KG1 (cell line): ENCODE results near the gene IL36G.

Experiments
- DNase-seq: peaks from one replicate; lab custom pipeline; 2025; lab: John Stamatoyannopoulos, UW

IL36G gene

DNA sequence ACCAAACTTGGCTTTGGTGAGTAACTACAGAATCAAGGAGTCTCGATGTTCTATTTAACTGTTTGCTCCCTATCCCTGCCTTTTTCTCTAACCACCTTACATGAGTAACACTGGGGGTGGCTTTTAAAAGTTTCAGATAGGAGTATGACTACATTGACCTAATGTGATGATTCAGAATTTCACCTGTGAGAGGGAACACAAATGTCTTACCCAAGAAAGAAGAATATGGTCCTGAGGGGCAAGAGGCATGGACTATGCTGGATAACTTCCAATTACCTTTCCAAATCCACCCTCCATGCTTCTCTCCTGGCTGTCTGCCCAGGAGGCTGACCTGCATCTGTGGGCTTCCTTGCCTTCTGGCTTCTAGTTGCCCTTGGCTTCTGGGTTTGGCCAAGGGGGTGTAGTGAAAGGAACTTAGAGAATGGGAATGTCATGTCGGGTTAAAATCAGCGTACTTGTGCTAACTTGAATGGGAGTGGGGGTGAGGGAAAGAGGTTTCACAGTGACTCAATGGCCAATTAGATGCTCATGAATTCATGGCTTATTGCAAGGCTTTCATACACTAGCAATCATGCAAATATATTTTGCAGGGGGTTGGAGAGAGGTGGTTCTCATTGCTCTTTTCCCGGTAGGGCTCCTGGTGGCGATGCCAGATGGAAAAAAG, 5.3 kb upstream of the IL36G start:
- DNase-seq, result no peak

GRCh38 chr2:112973156-112973555, 4.7 kb upstream of the IL36G start:
- DNase-seq, result no peak

DNA sequence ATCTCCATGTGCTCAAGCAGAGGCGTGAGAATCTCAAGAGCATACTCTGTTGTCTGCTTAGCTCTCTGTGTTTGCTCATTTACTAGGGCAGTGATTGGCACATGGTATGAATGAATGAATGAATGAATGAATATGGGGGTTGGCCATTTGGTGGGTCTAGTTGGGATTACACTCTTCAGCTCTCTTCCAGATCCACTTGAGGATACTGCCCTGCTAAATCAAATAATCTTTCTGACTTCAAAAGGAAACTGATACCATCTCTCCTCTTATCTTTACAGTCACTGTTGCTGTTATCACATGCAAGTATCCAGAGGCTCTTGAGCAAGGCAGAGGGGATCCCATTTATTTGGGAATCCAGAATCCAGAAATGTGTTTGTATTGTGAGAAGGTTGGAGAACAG, 1.9 kb downstream of the IL36G start:
- no peak for DNase-seq

GRCh38 chr2:112980537-112980936, 2.7 kb downstream of the IL36G start:
- DNase-seq, result no peak

- no peak for DNase-seq
These were observed 7.3 kb downstream of the IL36G start for GRCh38 chr2:112985090-112985489.

- no peak for DNase-seq
These were observed 11.8 kb downstream of the IL36G start for GRCh38 chr2:112989611-112990010.

- no peak for DNase-seq
These were observed 16.0 kb downstream of the IL36G start for GRCh38 chr2:112993831-112994230.

GRCh38 chr2:112994648-112995047, 16.8 kb downstream of the IL36G start:
- DNase-seq, result no peak

GRCh38 chr2:112995346-112995920, 17.6 kb downstream of the IL36G start:
- DNase-seq, result no peak

- DNase-seq, result no peak
These were observed 18.8 kb downstream of the IL36G start for GRCh38 chr2:112996635-112997034.

DNA sequence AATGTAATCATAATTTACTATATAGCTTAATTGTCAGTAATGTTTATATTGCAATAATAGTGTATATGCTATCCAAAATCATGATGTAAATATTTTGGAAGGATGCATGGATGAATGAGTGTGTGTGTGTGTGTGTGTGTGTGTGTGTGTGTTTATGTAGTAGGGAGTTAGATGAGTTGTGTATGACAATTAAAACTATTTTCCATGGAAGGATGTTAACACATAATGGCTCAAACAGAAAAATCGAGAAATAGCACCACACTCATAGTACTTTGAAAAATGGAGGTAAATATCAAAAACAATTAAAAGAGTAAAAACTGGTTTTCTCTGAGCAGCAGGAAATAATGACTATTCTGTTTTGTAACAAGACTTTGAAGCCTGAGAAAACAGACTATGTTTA, 19.3 kb downstream of the IL36G start:
- DNase-seq, result no peak

DNA sequence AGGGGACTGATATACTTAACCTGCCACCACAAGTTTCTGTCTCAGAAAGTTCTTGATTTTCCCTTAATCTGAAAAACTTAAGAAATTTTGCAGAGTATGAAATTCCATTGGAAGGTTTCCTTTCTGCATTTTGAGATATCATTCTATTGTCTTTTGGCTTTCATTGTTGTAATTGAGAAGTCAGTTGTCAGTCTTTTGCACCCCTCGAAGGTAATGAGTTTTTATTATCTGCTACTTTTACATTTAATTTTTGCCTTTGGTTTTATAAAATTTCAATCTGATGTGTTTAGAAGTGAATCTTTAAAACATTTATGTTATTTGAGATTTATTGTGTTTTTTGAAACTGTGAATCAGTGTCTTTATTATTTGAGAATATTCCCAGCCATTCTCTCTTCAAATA, 22.6 kb downstream of the IL36G start:
- no peak for DNase-seq

- DNase-seq, result no peak
These were observed 24.9 kb downstream of the IL36G start for GRCh38 chr2:113002677-113003076.

GRCh38 chr2:113005030-113005509, 27.3 kb downstream of the IL36G start, which contains the start of gene IL36A:
IL36A (plus strand) TSS chr2:113005459; CDS start chr2:113005872, 413 bp downstream.
- DNase-seq, result no peak

GRCh38 chr2:113007250-113007649, 29.4 kb downstream of the IL36G start:
- no peak for DNase-seq

- DNase-seq, result no peak
These were observed 31.8 kb downstream of the IL36G start for GRCh38 chr2:113009622-113010021.

DNA sequence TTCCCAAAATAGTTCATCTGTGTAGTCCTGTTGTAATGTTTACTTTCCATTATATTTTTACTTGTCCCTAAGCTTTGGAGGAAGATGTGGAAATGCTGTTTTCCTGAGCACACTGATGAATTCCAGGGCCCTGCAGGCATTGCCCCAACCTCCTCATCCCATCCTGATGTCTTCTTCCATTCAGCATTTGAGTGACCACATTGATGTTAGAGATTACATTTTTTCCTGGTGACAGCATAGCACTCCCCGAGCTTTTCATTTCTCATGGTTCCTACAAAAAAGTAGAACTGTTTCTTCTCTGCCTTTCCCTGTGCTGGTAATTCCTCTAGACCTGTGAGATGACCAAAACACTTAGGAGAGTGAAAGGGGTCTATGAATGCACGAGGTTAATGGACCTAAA, 32.3 kb downstream of the IL36G start:
- no peak for DNase-seq

DNA sequence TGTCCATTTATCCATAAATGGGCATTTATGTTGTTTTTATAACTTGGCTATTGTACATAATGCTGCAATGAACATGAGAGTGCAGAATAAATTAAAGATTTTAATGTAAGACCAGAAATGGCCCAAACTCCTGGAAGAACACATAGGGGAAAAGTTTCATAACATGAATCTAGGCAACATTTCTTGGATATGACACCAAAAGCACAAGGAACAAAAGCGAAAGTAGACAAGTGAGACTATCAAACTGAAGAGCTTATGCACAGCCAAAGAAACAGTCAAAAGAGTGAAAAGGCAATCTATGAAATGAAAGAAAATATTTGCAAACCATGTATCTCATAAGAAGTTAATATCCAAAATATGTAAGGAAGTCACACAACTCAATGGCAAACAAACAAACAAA, 33.3 kb downstream of the IL36G start:
- DNase-seq, result no peak

DNA sequence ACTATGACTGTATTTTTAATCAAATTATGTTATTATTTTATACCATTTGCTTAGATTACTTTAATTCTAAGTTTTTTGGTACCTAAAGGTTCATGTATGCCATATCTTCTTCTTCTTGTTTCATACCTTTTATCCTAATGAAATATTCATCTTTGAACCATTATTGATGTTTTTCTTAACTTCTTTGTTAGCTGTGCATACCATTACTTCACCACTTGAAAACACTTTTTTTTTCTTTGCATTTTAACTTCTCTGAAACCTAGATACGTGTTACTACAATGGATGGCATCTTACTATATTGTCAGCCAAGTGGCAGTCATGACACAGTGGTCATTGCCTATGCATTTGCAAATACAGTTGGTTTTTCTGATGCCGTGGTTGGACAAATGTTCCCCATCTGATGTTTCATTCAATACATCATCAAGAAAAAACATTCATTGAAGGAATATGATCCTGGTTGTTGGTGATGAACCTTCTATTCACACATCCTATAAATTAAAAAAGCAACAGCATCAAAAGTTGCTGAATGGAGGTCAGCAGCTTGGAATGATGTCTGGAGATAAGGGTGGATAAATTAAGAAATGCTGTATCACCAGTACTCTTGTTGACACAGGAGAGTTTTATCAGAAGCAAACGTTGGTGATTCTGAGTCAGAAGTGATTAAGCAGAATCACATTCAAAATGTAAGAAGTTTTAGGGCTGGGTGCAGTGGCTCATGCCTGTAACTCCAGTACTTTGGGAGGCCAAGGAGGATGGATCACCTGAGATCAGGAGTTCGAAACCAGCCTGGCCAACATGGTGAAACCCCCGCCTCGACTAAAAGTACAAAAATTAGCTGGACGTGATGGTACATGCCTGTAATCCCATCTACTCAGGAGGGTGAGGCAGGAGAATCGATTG, 34.9 kb downstream of the IL36G start:
- DNase-seq, result no peak

- no peak for DNase-seq
These were observed 35.5 kb downstream of the IL36G start for GRCh38 chr2:113013336-113013661.

DNA sequence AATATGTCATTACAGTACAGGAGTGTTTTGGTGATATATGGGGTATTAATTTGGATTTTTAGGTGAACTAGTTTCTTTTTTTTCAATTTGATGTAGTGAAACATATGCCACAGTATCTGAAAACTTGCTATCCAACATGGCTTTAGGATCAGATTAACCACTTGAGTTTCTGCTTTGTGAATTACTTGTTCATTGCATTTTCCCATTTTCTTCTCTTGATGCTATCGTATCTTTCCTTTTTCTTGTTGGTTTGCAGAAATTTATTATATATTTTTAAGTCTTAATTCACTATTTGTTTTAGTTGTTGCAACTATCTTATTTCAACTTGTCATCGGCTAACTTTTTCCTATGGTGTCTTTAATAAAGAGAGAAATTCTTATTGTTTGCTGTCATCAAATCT, 36.3 kb downstream of the IL36G start:
- no peak for DNase-seq

- no peak for DNase-seq
These were observed 37.2 kb downstream of the IL36G start for GRCh38 chr2:113015042-113015441.

- no peak for DNase-seq
These were observed 37.8 kb downstream of the IL36G start for GRCh38 chr2:113015655-113016054.
